HG03159 (cell line): Measurements from ENCODE around the gene SLC35F1.

Experiments used
- ATAC-seq: cut with Tn5 transposase; IDR thresholded peaks from one replicate; pipeline ENCODE4 v1.9.1; 2021; ENCODE audit warnings: mild to moderate bottlenecking, moderate library complexity; ENCODE audit not compliant: unreplicated experiment

Gene SLC35F1

GRCh38 chr6:118186672-118187567 lies 279.9 kb downstream of the SLC35F1 start:
- ATAC-seq, result peak; percentile 67

DNA sequence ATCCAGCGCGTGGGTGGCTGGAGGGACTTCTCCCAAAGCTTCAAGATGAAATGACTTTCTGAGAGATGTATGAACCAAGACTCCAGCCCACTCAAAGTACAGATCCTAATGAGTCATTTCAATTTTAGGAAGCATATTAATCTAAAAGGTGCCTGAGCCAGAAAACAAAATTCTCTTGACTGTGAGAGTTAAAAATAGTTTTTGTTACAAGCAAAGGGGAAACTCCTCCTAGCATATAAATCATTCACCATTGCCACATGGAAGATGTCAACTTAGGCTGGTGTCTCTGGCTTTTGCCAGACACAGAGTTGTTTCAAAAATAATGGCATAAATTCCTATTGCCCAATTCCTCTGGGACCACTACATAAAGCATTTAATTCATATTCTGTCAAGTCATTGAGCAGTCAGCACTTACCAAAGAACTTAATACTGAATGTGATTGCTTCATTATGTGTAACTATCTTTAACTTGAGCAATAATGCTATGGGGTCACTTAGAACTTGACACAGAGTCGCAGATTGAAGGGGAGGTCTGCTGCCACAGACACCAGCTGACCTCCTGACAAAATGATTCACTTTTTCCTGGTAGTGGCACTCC lies 280.6 kb downstream of the SLC35F1 start:
- peak; percentile 44 for ATAC-seq

- ATAC-seq, result no peak
Observed at GRCh38 chr6:118188561-118188960, 281.5 kb downstream of the SLC35F1 start.

DNA sequence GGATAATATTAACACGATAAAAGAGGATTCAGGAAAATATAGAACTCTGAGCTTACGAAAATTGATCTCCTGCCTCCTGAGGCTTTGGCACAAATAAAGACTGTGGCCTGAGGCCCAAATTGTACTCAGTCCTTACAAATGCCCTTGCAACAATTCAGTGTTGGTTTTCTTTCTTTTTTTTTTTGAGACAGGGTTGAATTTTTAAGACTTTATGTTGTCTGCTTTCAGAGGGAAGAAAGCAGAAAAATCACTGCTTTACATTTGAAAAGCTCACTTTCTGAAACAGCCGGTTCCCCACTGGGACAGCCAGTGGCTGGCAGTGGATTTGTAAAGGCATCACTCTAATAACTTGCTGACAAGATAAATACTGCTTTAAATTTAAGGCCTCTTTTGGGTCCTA lies 290.5 kb downstream of the SLC35F1 start:
- ATAC-seq, result no peak

DNA sequence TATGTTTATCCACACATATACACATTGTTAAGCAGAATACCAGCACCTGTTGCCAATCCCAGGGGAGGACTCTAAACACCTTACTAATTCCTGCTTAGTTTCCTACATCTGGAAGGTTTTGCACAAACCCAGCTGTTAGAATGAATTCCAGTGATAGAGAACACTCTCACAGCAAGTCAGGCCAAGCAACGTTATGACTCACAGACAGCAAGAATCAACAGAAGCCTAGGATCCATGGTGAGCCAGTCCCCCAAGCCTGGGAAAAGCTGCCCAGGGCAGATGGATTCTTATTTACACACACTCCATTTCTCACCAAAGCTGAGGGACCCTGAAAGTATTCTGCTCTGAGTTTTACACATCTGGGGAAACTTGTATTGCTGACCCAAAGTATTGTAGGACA lies 291.7 kb downstream of the SLC35F1 start:
- ATAC-seq, result no peak

- ATAC-seq, result no peak
Observed at GRCh38 chr6:118200160-118200559, 293.1 kb downstream of the SLC35F1 start.

DNA sequence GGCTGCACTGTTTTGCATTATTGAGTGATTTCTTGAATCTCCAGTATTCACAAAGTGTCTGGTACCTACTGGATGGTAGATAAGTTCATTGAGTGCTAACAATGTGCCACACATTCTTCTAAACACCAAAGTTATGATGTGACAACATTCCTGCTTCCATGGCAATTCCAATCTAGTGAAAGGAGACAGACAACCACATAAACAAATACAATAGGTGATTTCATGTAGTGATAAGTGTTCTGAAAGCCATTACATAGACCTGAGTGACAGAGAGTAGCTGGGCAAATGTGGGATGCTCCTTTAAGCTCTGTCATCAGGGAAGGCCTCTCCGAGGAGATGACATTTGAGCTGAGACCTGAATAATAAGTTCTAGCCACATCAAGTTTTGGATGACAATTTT lies 295.5 kb downstream of the SLC35F1 start:
- no peak for ATAC-seq

- no peak for ATAC-seq
Observed at GRCh38 chr6:118203545-118203944, 296.5 kb downstream of the SLC35F1 start.

DNA sequence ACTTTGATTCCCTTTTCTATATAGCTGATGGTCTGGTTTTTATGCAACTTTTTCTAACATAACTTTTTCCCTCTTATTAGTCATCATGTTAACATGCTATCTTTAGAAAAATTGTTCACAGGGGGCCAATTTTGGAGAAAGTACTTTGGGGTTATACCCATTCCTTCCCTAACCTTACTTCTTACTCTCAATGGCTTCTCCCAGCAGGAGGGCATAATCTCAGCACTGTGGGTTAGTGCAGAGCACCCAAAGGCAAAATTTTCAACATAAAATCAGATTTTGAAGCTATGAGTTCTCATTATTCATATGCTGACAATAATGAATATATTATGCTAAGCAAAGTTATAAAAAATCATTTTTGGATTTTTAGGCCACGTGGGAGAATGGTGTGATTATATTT lies 299.2 kb downstream of the SLC35F1 start:
- ATAC-seq, result no peak

- ATAC-seq, result no peak
Observed at GRCh38 chr6:118207947-118208346, 300.9 kb downstream of the SLC35F1 start.

DNA sequence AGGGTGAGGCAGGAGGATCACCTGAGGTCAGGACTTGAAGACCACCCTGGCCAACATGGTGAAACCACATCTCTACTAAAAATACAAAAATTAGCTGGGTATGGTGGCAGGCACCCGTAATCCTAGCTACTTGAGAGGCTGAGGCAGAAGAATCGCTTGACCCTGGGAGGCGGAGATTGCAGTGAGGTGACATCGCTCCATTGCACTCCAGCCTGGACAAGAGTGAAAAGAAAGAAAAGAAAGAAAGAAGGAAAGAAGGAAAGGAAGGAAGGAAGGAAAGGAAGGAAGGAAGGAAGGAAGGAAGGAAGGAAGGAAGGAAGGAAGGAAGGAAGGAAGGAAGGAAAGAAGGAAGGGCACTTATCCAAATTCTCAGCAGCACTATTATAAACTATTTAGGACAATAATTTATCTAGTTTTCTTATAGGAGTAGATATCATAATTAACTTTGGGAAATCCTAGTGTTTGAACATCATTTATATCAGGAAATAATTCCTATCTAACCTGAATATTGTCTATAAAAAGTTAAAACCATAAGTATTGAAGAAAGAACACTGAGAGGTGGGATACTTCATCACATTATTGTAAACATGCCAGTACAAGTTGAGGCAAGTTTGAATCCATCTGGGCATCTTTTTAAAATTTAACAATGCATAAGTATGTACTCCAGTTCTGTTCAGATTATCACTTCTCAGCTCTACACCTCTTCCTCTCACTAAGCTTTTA lies 305.5 kb downstream of the SLC35F1 start:
- no peak for ATAC-seq

GRCh38 chr6:118215269-118215668 lies 308.2 kb downstream of the SLC35F1 start:
- ATAC-seq, result no peak

DNA sequence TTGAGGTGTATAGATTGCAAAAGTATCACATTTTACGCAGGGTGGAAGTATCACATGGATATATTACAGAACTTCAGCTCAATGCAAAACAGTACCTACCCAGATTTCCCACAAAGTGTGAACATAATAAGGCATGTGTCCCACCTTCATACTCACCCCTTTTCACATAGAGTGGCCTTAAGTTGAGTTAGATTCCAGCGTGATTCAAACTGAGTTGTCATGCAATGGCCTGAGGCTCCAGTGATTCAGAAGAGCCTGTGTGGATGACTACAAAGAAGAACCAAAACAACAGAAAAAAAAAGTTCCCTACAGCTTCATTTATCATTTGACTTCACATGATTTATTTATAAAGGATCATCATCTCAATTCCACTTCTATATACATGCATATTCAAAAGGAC lies 309.7 kb downstream of the SLC35F1 start:
- ATAC-seq, result no peak

DNA sequence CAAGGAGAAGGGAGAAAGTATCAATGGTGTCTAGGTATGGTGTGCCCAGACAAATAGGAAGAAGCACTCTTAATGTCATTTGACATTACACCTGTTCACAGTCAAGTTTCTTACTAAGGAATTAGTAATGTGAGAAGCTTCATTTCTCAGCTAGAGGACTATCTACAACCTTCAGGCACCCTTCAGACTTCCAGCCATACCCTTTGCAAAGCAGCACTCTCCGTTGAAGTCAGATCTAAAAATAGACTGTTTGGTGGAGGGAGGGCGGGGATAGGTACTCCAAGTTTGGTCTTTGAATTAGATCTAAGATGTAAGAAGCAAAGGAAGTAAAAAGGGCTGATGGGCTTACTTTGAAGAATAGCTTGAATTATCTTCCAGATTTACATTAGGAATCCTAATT lies 311.1 kb downstream of the SLC35F1 start:
- ATAC-seq, result no peak

- ATAC-seq, result no peak
Observed at GRCh38 chr6:118220429-118221128, 313.5 kb downstream of the SLC35F1 start.

DNA sequence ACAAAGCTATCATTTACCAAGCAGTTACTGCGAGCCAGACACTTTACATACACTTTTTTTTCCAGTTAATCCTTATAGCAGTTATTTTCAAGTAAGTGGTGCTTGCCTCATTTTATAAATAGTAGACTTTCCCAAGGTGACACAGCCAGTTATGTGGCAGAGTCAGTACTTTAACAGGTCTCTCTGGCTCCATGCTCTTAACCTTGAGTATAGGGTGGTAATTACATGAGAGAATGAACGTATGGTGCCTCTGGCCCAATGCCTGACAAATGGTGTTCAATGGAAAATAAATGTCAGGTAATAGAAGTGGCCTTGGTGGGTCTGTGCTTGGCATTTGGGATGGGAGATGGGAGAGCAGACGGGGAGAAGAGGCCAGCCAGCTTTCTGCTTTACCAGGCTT lies 316.3 kb downstream of the SLC35F1 start:
- ATAC-seq, result no peak

GRCh38 chr6:118228886-118229285 lies 321.8 kb downstream of the SLC35F1 start:
- ATAC-seq, result no peak

DNA sequence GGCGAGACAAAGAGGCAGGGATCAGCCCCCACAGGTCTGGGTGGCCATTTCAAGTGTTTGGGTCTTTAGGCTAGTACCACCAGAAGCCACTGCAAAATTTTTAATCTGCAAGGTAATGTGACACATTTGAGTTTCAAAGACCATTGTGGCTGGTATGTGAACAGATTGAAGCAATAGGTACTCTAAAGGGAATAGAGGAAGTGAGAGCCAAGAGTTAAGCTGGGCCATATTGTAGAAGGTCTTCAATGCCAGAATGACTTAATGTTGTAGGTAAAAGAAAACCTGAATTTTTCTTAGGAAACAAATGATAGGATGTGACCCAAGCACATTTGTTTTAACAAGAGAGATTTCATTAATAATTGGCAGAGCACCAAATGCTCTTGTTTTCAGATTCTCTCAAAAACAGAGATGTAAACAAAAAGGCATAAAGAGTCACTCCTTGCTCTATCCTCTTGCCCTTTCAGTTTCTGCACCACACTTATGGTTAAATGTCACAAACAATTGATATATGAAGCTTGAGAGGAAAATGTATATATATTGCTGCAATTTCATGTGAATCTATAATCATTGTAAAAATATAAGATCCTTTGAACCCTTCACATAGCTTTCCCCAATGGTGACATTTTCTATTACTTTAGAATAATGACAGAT lies 333.9 kb downstream of the SLC35F1 start:
- ATAC-seq, result peak; percentile 95

DNA sequence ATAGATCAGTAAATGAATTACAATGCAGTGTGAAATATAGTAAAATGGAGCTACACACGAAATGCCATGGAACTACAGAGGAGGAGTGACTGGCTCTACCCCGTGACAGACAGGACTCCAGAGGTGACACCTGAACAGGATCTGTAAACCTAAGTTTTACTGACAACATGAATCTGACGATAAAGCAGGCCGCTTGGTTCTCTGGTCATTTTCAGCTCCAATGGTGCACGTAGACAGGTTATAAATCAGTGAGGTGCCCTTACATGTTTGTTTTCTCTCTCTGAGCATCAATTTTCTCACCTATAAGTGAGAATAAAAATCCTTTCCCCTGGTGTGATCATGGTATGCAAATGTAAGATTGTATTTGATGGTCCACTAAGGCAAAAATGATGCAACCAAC lies 339.3 kb downstream of the SLC35F1 start:
- ATAC-seq, result no peak

GRCh38 chr6:118248171-118248570 lies 341.1 kb downstream of the SLC35F1 start:
- ATAC-seq, result no peak

DNA sequence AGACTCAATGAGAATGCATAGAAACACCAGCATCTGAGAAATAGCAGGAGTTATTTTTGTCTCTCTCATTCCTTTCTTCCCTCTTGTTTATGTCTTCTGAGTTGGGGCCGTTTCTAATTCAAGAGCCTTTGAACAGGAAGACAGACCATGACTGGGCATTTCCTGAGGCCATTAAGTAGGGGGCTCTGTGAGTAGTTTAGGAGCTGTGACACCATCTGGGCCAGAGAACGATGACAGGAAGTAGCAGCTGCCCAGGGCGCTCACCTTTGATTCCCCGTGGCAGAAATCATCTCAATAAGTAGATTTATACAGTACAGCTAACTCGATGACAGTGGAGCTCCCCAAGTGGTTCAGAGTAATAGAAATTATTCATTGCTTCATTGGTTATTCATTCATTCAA lies 342.6 kb downstream of the SLC35F1 start:
- no peak for ATAC-seq
